SIG-M5 treated with dmso at 0.1 percent for 504 hours (cell line): ENCODE data around the gene NSUN3.
A peak's percentile ranks its signal among the peaks of the same experiment; 100 is the strongest.
"Not testable (repeated sequence)": the region's sequence is repeated elsewhere in the genome, so short reads cannot be mapped to it uniquely, and the experiment has no call there.

Experiments
- DNase-seq: peaks from one replicate; lab custom pipeline; 2025; ENCODE audit not compliant: unreplicated experiment; lab: John Stamatoyannopoulos, UW

Gene NSUN3

GRCh38 chr3:94062513-94063404 lies at the start of gene NSUN3, which contains the start of gene DHFR2:
NSUN3 (plus strand) TSS chr3:94063061; CDS start chr3:94063127, 66 bp downstream.
DHFR2 (minus strand) TSS chr3:94062916; CDS start chr3:94061511, 1,405 bp downstream.
- DNase-seq, result peak; percentile 98

GRCh38 chr3:94015025-94015424 lies 47.8 kb upstream of the NSUN3 start:
- DNase-seq, result no peak

- DNase-seq, result no peak
Observed at GRCh38 chr3:94019659-94020058, 43.2 kb upstream of the NSUN3 start.

- DNase-seq, result no peak
Observed at GRCh38 chr3:94020293-94020692, 42.6 kb upstream of the NSUN3 start.

- no peak for DNase-seq
Observed at GRCh38 chr3:94024385-94024784, 38.5 kb upstream of the NSUN3 start.

GRCh38 chr3:94026623-94027022 lies 36.2 kb upstream of the NSUN3 start:
- DNase-seq, result no peak

- DNase-seq, result peak; percentile 6
Observed at GRCh38 chr3:94028093-94028837, 34.6 kb upstream of the NSUN3 start, which contains the start of gene STX19. STX19 (minus strand) TSS chr3:94028597; CDS start chr3:94015269, 13,328 bp downstream.

GRCh38 chr3:94036909-94037507 lies 25.9 kb upstream of the NSUN3 start:
- DNase-seq, result peak; percentile 5

GRCh38 chr3:94043285-94043684 lies 19.6 kb upstream of the NSUN3 start:
- no peak for DNase-seq

GRCh38 chr3:94044100-94044936 lies 18.5 kb upstream of the NSUN3 start:
- not testable (repeated sequence) for DNase-seq

GRCh38 chr3:94046533-94046932 lies 16.3 kb upstream of the NSUN3 start:
- DNase-seq, result no peak

GRCh38 chr3:94049267-94049666 lies 13.6 kb upstream of the NSUN3 start:
- no peak for DNase-seq

- DNase-seq, result no peak
Observed at GRCh38 chr3:94050546-94050945, 12.3 kb upstream of the NSUN3 start.

GRCh38 chr3:94061297-94061696 lies 1.6 kb upstream of the NSUN3 start:
- DNase-seq, result no peak

GRCh38 chr3:94063496-94064119 lies 747 bp downstream of the NSUN3 start:
- DNase-seq, result no peak

- peak; percentile 4 for DNase-seq
Observed at GRCh38 chr3:94064243-94064860, 1.5 kb downstream of the NSUN3 start.

- no peak for DNase-seq
Observed at GRCh38 chr3:94065122-94065521, 2.3 kb downstream of the NSUN3 start.

GRCh38 chr3:94065819-94066480 lies 3.1 kb downstream of the NSUN3 start:
- DNase-seq, result no peak
